NK-92 treated with Interleukin-12 subunit alpha and Interleukin-12 subunit beta, amount 100 ng/mL, for 24 hours (cell line): ENCODE results near the gene ARHGAP9.

Experiments
- DNase-seq: peaks from one replicate; lab custom pipeline; 2025; lab: John Stamatoyannopoulos, UW

ARHGAP9 gene

DNA sequence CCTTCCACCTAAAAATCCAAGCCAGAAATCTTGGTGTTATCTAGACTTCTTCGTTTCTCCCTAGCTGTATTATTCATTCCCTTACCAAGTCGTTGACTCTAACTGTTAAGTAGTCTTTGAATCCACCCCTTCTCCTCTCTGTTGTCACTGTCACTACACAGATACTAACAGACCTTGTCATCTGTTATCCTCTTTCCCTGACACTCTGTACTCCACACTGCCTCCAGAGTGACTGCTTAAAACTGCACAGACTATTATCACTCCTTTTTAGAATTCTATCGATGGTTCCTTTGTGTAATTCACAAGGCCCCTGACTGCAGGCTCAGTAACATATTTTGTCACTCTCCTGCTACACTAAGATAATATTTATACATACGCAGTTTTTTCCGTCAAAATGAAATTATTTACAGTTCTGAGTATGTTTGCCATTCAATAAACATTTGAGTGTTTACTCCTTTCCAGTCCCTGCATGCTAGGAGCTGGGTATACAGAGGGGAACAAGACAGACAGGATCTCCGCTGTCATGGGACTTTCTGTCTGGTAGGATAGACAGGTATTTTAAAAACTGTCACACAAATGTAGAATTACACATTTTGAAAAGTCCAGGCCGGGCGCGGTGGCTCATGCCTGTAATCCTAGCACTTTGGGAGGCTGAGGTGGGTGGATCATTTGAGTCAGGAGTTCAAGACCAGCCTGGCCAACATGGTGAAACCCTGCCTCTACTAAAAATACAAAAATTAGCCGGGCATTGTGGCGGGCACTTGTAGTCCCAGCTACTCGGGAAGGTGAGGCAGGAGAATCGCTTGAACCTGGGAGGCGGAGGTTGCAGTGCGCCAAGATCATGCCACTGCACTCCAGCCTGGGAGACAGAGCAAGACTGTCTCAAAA, 12.0 kb upstream of the ARHGAP9 start:
- DNase-seq = no peak

DNA sequence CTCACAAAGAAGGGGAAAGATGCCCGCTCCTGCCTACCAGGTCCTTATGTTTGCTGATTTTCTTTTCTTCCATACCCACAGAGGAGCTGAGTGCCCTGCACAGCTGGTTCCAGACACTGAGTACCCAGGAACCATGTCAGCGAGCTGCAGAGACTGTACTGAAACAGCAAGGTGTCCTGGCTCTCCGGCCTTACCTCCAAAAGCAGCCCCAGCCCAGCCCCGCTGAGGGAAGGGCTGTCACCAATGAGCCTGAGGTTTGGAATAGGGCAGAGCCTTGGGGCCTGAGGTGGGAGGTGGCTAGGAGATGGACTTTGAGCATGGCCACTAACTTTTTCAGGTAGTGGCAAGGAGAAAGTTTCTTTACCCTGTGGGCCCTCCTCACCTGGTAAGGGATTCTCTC, 10.5 kb upstream of the ARHGAP9 start:
- no peak for DNase-seq

DNA sequence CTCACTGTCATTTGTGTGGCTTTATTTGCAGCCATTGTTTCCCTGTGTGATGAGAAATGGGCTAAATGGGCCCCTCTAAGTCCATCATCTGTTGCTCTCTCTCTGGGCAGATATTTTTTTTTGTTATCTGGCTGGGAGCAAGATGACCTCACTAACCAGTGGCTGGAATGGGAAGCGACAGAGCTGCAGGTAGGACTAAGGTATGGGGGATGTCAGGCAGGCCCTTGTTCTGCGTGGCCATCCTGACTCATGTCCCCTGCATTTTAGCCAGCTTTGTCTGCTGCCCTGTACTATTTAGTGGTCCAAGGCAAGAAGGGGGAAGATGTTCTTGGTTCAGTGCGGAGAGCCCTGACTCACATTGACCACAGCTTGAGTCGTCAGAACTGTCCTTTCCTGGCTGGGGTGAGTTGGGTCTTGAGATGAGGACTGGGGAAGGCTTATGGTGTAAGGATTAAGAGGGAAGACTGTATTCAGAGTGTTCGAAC, 9.5 kb upstream of the ARHGAP9 start:
- no peak for DNase-seq

DNA sequence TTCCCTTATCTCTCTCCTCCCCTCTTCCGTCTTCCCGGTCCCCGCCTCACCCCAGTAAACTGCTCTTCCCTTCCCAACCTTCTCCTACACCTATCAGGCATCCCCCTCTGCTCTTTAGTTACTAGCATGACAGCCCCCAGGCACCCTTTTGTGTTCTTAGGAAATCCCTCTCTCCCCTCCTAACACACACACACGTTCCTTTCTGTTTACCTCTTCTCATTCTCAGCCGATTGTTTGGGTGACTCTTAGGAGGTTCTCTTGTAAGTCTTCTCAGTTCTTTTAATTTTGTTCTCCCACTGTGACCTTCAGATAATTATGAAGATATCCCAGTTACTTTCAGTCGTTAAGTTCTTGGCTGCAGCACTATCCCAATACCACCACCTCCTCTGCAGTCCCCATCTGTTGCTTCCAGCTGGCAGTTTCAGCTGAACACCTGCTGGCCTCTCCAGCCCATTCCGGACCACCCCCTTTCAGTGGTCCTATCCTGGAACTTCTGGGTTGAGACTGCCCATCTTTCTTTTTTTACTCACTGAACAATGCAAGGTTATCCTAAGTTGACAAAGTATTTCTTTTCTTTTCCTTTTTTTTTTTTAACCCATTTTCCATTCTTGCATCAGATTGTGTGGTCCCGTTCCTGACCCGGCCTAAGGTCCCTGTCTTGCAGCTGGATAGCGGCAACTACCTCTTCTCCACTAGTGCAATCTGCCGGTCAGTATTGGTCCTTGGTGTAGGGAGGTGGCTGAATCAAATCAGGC, 8.9 kb upstream of the ARHGAP9 start:
- no peak for DNase-seq

DNA sequence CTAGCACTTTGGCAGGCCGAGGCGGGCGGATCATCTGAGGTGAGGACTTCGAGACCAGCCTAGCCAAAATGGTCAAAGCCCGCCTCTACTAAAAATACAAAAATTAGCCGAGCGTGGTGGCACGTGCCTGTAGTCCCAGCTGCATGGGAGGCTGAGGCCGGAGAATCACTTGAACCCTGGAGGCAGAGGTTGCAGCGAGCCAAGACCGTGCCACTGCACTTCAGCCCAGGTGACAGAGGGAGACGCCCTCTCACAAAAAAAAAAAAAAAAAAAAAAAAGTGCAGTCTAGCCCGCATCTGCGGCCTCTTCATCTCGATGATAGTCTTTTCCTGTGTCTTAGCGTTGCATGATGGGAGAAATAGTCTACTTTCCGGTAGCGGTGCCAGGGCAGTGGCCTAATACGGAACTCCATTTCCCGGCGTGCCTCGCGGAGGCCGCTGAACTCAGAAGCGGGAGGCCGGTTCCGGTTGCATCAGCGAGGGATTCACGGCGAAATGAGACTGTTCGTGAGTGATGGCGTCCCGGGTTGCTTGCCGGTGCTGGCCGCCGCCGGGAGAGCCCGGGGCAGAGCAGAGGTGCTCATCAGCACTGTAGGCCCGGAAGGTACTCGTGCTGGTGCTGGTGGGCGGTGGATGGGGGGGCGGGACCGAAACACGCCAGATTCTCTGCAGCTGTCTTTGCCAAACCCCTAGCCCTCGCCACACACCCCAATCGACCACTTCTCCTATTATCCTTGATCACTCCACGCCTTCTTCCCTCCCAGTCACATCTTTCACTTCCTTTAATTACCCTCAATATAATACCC, 8.1 kb upstream of the ARHGAP9 start, which contains the start of gene MARS1:
Gene MARS1, plus strand, starts transcription at position 472 of the 805 bp plus-strand sequence. Its CDS starts 23 bp downstream, at position 495.
- DNase-seq = peak; percentile 85

DNA sequence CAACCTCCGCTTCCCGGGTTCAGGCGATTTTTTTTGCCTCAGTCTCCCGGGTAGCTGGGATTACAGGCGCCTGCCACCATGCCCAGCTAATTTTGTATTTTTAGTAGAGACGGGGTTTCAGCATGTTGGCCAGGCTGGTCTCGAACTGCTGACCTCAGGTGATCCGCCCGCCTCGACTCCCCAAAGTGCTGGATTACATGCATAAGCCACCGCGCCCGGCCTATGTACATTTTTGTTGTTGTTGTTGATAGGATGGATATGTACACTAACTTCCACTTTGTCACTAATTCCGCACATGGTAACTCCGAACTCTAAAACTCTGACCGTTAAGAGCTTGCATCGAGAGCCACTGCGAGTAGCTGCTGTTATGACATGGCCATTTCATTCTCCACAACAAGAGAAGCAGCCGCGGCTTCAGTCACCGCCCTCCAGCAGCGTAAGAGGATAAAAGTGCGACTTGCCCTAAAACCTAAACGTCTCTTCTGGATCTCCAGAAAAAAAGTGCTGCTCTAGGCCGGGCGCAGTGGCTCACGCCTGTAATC, 7.5 kb upstream of the ARHGAP9 start:
- no peak for DNase-seq

DNA sequence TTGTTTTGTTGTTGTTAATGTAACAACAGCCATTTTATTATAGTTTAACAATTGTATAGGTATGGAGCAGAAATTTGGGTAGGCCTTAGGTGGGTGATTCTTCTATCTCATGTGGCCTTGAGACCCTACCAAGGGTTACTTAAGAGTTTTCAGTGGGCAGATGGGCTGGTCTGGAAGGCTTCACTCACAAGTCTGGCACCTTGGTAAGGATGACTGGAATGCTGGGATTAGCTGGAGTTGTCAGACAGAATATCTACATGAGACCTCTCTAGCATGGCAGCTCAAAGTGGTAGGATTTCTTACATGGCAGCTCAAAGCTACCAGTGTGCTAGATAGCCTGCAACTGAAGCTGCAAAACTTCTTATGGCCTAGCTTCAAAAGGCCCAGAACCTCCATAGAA, 6.0 kb upstream of the ARHGAP9 start:
- DNase-seq = no peak

DNA sequence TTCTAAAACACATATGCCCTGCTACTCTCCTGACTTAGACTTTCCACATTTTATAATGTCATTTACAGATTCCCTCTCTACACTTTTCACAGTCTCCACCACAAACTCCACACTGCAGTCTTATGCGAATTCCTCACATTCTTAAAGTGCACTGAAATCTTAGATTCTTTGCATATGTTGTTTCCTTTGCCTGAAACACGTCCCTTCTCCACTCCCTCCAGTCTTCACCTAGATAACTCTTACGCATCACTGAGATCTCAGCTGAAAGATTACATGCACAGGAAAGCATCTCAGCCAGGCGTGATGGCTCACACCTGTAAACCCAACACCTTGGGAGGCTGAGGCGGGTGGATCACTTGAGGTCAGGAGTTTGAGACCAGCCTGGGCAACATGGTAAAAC, 3.8 kb upstream of the ARHGAP9 start:
- DNase-seq = no peak

DNA sequence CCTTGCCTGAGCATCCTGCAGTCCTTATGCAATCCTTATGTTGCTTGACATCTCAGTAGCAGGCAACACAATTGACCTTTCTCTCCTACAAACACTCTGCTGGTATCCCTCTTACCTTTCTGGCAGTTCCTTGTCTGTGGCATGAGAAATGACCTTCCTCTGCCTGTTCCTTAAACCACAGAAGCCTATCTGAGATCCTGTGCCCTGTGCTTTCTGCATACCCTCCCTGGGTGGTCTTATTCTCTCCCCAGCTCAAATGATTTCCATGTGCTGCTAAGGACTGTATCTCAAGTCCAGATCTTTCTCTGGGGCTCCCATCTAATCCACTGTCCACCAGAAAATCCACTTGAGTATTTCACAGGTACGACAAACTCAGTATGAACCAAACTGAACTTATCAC, 2.0 kb upstream of the ARHGAP9 start:
- DNase-seq = no peak

DNA sequence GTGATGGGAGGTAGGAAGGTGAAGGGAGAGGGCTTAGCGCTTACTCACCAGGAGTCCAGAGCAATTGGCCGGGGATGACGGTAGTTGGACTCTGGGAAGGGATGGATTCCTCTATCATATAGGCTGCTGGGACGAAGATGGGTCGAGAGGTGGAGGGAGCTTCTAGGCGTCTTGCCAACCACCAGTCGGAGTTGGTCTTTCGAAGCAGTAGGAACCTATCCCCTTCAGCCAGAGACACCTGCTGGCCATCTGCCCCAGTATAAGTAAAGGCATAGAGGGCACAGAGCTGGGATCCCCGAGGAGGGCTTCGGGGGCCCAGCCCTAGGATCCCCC, 657 bp downstream of the ARHGAP9 start:
- no peak for DNase-seq

DNA sequence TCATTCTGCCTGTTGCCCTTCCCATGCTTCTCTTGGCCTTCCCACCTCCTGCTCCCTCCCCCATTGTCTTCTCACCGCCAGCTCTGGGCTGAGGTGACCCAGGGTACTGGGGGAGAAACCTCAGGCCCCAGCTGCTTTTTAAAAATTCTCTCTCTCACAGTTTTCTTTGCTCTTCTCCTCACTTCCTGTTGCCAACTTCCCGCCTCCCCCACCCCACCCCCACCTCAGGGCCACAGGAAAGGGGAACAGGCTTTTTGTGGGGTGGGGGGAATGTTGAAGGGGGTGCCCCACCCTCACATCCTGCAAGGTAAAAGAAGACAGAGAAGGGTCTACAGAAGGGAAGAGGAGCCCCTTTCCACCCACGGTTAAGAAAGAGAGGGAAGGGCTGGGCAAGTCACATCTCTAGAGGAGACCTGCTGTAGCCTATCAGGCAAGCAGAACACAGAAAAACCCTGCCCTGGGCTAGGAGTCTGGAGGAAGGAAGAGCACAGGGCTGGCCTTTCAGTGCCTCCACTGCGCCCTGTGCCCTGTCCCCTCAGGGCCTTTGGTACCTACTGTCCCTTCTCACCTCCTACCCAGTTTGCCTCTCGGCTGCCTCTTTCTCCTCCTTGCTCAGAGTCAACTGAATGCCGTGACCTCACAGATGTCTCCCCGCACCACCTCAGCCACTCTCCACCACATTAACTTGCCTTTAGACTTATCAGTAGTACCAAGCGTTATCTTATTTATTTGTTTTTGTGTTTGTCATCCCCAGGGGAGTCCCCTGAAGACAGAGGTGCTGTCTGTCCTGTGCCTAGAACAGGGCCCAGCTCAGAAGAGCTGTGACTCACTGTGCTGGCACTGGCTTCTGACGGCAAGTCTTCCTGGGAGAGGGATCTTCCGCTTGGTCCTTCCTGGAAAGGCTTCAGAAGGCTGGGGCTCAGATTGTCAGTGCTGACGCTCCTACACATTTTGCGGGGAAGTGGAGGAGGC, 1.7 kb downstream of the ARHGAP9 start:
- DNase-seq = peak; percentile 35

DNA sequence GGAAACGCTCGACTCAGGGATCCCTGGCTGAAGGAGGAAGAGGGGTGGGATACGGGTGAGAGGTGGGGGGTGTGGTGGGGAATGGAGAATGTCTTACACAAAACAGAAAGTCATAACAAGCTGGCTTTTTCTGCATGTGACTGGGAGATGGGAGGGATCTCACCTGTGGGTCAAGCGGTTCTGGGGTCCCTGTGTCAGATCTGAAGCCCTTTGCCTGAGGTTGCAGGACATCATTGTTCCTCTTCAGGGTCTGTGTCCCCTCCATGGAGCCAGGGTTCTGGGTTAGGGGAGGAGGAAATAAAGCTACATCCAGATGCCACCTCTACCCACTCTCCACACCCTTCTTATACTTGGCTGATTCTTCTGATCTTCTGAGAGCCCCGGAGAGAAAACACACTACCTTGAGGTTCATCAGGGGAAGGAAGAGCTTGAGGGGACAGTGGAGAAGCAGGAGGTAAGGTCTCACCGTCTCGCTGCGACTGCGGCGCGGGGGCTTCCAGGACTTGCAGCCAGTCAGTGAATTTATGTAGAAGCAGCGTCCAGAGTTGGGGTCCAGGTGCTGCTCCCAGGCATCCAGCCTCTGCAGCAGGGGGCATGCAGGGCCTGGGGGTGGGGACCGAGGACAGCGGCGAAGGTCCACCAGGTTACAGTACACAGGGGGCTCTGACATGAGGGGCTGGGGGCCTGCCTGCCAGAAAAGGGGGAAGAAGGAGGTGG, 2.5 kb downstream of the ARHGAP9 start:
- DNase-seq = no peak

DNA sequence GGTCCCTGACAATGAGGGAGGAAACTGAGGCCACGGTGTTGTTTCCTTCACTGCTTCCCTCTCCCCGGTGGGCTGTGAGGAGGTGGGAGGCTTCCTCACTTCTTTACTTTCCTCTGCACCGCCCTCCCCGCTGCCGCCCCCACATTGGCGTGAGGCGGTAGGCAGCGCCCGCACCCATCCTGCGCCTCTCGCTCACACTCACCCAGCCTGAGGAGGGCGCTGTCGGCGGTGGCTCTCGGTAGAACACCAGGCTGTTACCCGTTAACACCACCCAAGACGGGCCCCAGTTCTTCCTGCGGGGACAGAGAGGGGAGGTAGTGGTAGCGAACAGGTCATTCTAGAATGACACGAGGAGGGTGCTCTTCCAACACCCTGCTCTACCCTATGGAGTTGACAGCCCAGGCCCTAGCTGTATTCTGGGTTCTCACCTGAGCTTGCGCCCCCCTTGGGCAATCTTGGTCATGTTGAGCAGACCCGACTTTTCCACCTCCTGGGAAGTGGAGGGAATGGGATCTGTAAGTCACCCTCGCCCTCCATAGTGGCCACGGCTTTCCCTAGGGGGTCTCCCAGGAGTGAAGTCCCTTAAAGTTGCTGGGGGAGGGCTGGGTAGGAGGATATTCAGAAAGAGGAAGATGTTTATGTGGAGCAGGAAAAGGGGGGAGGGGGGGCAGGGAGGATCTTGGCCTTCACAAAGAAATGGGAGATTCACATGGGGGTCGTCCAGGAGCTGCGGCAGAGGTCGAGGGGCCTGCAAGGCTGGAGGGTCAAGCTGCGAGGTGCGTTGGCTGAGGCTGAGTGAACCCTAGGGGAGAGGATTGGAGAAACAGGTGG, 3.3 kb downstream of the ARHGAP9 start:
- no peak for DNase-seq

DNA sequence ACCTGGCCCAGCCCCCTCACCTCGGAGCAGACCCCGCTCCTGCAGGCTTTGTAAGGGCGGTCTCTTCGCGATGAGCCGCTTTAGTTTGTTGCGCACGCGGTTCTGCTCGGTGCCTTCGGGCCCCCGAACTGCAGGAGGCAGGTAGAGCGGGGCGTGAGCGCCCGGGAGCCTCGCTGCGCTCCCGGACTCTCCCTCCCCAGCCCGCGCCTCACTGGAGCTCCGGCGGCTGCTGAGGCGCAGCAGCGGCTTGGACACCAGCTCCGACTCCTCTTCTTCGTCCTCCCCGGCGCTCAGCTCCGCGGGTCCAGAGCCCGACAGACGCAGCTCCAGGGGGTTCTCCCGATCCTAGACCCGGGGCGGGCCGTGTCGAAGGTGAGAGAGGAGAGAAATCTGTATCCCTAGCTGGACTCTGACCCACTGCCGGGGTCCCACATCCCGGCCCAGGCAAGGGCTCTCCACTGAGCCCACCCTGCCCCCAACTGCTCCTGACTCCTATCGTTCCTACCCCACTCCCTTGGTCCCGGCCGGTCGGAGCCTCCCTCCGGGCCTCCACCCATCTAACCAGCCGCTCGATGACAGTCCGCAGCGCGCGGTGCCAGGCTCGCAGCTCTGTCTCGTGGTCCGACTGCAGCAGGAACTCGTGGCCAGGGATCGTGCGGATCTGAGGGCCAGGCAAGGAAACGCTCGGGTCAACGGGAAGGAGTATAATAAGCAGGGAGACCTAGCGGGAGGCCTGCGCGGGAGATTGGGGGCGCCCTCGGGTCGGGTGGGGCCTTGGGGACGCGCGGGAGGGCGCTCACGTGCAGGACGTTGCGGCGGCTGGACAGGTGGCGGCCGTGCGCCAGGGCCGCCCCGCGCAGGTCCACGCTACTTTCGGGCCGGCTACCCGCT, 4.2 kb downstream of the ARHGAP9 start:
- no peak for DNase-seq

DNA sequence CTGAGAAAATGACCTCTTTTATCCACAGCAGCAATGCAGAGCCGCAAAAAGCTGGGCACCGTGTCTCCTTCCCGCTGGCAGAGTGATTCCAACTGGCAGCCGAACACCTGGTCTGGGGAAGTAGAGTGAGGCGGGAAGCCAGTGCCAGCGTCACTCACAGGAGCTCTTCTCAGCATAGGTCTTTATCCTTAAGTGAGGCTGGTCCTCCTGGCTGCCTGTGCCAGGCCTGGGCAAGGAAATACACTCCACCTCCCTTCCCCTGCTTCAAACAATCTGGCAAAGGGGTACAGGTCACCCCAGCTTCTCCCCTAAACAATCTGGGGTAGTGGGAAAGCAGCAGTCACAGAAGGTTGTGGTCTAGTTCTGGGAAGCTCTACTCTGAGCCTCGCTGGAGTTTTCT, 4.8 kb downstream of the ARHGAP9 start:
- DNase-seq = no peak

DNA sequence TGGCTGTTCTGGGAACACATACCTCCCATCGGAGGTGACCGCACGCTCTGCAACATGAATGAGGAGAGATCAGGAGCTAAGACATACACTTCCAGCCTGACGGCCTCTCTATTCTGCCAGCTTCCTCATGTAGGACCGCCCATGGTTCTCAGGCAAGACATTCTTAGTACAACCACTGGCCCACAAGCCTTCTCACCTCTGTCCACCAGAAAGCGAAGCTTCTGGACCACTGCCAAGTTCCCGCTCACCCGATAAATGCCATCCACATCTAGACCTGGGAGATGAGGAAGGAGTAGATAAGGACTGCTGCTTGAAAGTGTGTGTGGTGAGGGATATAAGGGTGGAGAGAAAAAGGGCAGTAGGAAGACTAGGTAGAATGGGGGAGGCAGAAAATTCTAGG, 5.2 kb downstream of the ARHGAP9 start:
- no peak for DNase-seq

DNA sequence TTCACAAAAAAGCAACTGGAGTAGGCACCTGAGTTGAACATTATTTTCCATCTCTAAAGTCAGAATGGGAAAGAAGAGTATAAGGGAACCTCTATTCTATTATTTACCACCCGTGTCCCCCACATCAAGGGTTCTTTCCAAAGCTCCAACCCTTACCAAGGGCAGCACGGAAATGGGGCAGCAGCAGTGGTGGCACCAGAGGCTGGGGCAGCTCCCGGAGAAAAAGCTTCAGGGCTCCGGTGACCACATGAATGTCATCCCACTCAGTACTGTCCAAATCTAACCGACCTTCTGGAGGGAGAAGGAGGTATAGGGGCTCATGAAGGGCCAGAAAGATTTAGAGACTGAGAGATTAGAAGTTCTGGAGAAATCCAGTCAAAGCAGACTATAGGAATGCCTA, 5.8 kb downstream of the ARHGAP9 start:
- DNase-seq = no peak

DNA sequence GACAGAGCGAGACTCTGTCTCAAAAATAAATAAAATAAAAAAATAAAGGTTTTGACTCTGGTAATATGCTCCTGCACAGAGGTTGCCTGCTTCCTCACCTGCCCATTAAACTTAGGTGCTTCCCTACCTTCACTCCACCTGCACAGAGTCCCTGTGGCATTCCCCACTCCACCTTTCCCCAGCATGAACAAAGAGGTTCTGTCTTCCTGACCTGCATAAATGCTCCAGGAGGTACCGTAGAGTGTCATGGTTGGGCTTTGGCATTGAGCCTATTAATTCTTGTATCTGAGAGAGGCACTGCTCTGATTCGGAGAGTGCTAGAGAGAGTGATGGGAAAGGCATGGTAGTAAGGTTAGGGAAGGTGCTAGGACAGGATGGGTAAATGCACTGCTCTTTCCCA, 6.3 kb downstream of the ARHGAP9 start:
- no peak for DNase-seq
